Large intestine (tissue), 3 donors: ENCODE measurements around the gene UBR4. TPM values are rescaled to one million over a fixed set of nuclear protein-coding genes. Genes with fewer than 3 reads are reported as not detected.
A peak's percentile ranks its signal among the peaks of the same experiment; 100 is the strongest.

Experiments
- DNase-seq, 2 donors: peaks; one replicate each; pipeline versions ENCODE4 v3.0.0 to v3.0.0-alpha.2; 2013
- H3K27ac ChIP-seq: one replicate; pipeline ENCODE4 v1.5.1; 2013; ENCODE audit warnings: low read length
- H3K27me3 ChIP-seq: 2 replicates; pipeline ENCODE4 v1.6.1; 2013; ENCODE audit warnings: low read length; ENCODE audit not compliant: control insufficient read depth, insufficient read depth
- H3K36me3 ChIP-seq: 2 replicates; pipeline ENCODE4 v1.6.1; 2013; ENCODE audit warnings: low read length; ENCODE audit not compliant: control insufficient read depth, insufficient read depth
- H3K4me1 ChIP-seq: one replicate; pipeline ENCODE4 v1.6.1; 2013; ENCODE audit warnings: low read length; ENCODE audit not compliant: control insufficient read depth, insufficient read depth
- H3K4me3 ChIP-seq: one replicate; pipeline ENCODE4 v1.5.1; 2013; ENCODE audit warnings: low read length
- H3K9me3 ChIP-seq: one replicate; pipeline ENCODE4 v1.6.1; 2013; ENCODE audit warnings: mild to moderate bottlenecking, low read depth, low read length, moderate library complexity; ENCODE audit not compliant: control insufficient read depth
- WGBS: methylation state at CpG from one replicate; pipeline ENCODE4 v1.1.5; 2013; ENCODE audit warnings: low lambda C conversion rate; ENCODE audit not compliant: insufficient coverage; 5-methylcytosine and 5-hydroxymethylcytosine counted together
- polyA plus RNA-seq: library from polyadenylated mRNA; unstranded; fragments of 120-200 nt; gene quantifications from one replicate; pipeline ENCODE4 v1.2.1, GENCODE V29; 2013

The UBR4 gene
- polyA plus RNA-seq, 1 donor, result 98.1 TPM

GRCh38 chr1:19072285-19072981, 137.6 kb downstream of the UBR4 start:
- peaks cover 47% of the 10 kb centered on the region for H3K36me3 ChIP-seq
- no CpG with 5 or more reads among the region's 12 CpGs for WGBS
- H3K27me3 ChIP-seq, result peaks cover 9% of the 10 kb centered on the region
- H3K4me1 ChIP-seq, result no peaks in the 10 kb centered on the region
- H3K27ac ChIP-seq, result no peak overlapping the region
- DNase-seq, result no peak
- no peak overlapping the region for H3K4me3 ChIP-seq
- H3K9me3 ChIP-seq, result no peaks in the 10 kb centered on the region

GRCh38 chr1:19071674-19072281, 138.3 kb downstream of the UBR4 start:
- no peak overlapping the region for H3K27ac ChIP-seq
- H3K4me1 ChIP-seq, result peaks cover 3% of the 10 kb centered on the region
- peaks cover 13% of the 10 kb centered on the region for H3K27me3 ChIP-seq
- WGBS, result 100% methylated on average over 2 of the region's 15 CpGs
- H3K36me3 ChIP-seq, result peaks cover 41% of the 10 kb centered on the region
- no peak for DNase-seq
- H3K4me3 ChIP-seq, result no peak overlapping the region
- H3K9me3 ChIP-seq, result no peaks in the 10 kb centered on the region

DNA sequence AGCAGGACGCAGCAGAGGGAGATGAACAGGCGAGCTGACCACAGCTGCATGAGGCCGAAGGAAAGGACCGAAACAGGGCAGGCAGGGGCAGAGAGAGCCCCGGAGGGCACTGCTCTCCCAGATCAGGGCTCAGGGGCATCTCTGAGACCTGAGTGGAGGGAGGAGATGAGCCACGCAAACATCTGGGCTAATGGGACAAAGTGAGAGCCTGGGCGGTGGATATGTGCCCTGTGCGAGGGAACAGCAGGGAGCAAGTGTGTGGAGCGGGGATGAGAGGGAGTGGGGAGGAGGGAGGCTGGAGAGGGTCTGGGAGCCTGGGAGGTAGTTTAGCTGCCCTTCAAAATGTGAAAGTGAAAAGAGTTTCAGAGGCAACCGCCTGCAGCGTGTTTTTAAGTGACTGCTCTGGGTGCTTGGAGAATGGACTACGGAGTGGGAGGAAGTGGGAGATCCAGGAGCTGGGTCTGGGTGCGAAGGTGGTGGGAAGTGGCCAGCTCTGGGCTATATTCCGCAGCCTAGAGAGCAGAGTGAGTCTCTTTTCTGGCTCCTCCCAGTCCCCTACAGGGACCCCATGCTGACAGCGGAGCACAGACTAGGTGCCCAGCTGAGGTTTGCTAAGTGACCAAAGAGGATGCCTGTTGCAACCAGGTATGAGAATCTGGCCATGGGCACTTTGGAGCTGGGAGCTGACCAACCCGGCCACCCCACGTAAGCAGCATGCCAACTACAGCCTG, 139.0 kb downstream of the UBR4 start:
- Histone ChIP-seq H3K27me3 (peaks cover 13% of the 10 kb centered on the region), H3K4me1 (peaks cover 3% of the 10 kb centered on the region), H3K27ac (no peak overlapping the region), H3K4me3 (no peak overlapping the region), H3K36me3 (peaks cover 34% of the 10 kb centered on the region), H3K9me3 (no peaks in the 10 kb centered on the region)
- 84% methylated on average over 5 of the region's 17 CpGs for WGBS
- DNase-seq, result no peak

DNA sequence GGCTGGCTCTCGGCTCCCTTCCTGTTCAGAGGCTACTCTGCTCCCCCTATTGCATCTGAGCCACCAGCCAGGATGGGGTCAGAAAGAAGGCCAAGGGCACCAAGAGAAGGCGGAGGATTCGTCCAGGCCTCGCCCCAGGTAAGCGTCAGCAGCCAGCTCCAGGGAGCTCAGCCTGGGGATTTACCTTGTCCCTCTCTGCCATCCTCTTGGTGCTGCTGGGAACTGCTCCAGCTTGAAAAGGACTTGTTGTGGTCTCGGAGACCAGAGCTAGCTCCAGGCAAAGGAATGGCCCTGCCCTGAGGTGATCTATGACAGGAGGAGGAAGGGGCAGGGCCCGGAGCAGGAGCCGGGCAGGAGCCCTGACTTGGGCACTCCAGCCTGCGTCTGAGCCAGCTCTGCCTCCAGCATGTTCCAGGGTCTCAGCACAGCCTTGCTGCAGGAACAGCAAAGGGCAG, 139.8 kb downstream of the UBR4 start:
- Histone ChIP-seq H3K4me1 (peaks cover 7% of the 10 kb centered on the region), H3K4me3 (no peak overlapping the region), H3K27ac (no peak overlapping the region), H3K27me3 (peaks cover 13% of the 10 kb centered on the region), H3K36me3 (peaks cover 25% of the 10 kb centered on the region), H3K9me3 (no peaks in the 10 kb centered on the region)
- DNase-seq, result no peak
- no CpG with 5 or more reads among the region's 9 CpGs for WGBS

GRCh38 chr1:19068639-19069276, 141.3 kb downstream of the UBR4 start:
- WGBS, result no CpG with 5 or more reads among the region's 11 CpGs

DNA sequence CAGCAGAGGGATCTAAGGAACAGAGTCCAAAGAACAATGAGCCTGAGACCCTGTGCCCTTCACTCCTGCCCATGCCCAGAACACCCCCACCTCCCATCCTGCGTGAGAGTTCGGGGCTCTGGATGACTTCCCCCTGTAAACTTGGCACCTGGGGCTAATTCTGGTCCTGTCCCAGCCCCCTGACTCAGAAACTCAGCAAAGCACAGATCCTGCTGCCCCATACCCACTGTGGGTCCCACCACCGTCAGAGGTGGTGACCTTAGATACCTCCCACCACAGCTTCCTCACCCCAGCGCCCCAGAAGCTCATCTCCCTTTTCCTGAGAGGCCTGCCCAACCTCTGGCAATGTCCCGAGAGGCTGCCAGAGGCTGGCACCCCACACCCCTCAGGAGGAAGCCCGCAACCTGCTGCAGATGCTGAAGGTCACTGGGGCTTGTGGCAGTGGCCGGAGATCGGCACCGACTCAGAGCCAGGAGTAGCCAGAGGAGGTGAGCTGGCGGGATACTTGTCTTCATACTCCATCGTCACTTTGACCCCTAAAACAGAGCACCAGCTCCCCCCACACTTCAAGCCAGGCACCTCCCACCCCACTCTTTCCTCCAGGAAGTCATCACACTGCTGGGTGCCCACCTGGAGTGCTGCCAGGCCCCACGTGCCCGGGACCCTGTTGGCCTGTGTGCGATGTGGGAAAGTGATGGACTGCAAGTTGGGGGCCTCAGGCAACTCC, 142.0 kb downstream of the UBR4 start:
- no peaks in the 10 kb centered on the region for H3K9me3 ChIP-seq
- H3K4me1 ChIP-seq, result peaks cover 7% of the 10 kb centered on the region
- H3K27me3 ChIP-seq, result peaks cover 13% of the 10 kb centered on the region
- no peak overlapping the region for H3K4me3 ChIP-seq
- H3K36me3 ChIP-seq, result peaks cover 4% of the 10 kb centered on the region
- DNase-seq, result no peak
- no peak overlapping the region for H3K27ac ChIP-seq
- WGBS, result no CpG with 5 or more reads among the region's 14 CpGs

More at GRCh38 chr1:19068639-19069276, 141.3 kb downstream of the UBR4 start:
- Histone ChIP-seq H3K4me3 (no peak overlapping the region), H3K36me3 (peaks cover 11% of the 10 kb centered on the region), H3K27me3 (peaks cover 13% of the 10 kb centered on the region), H3K4me1 (peaks cover 7% of the 10 kb centered on the region), H3K27ac (no peak overlapping the region), H3K9me3 (no peaks in the 10 kb centered on the region)
- no peak for DNase-seq

DNA sequence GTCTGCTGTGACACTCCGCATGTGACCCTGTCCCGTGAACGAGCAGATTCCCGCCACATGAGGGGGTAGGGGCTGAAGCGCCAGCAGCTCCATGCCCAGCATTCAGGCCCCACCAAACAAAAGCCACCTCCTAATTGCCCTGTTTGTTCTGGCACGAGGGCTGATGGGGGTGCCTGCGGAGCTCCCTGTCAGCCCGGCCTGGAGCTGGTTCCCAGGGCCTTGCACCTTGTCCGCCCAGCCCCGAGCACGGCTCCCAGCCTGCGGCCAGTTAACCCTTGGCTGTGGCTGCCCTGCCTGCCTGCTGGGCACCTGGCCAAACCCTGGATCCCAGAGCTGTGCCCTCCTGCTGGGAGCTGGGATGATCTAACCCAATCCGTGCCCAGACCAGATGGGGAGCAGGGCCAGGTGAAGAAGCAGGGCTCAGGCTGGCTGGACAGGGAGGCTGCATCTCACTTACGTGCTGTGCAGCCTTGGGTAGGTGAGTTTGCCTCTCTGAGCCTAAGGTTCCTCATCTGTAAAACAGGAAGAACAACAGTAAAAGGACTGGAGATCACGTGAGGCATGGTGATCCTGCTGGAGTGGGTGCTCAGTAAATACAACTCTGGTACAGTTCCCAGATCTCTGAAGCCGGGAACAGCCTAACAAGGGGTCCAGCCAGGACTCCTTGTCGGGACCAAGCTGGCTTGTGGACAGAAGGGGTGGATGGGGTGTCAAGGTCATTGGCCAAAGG, 142.7 kb downstream of the UBR4 start:
- peak in 1 of 2 donors; percentile 24 for DNase-seq
- peaks cover 13% of the 10 kb centered on the region for H3K27me3 ChIP-seq
- H3K4me3 ChIP-seq, result no peak overlapping the region
- WGBS, result no CpG with 5 or more reads among the region's 17 CpGs
- H3K9me3 ChIP-seq, result no peaks in the 10 kb centered on the region
- H3K36me3 ChIP-seq, result no peaks in the 10 kb centered on the region
- H3K27ac ChIP-seq, result no peak overlapping the region
- H3K4me1 ChIP-seq, result peaks cover 7% of the 10 kb centered on the region

GRCh38 chr1:19066874-19067181, 143.2 kb downstream of the UBR4 start:
- Histone ChIP-seq H3K4me3 (no peak overlapping the region), H3K4me1 (peaks cover 7% of the 10 kb centered on the region), H3K27me3 (peaks cover 13% of the 10 kb centered on the region), H3K27ac (no peak overlapping the region), H3K36me3 (no peaks in the 10 kb centered on the region), H3K9me3 (no peaks in the 10 kb centered on the region)
- DNase-seq, result no peak
- WGBS, result no CpG with 5 or more reads among the region's 10 CpGs

DNA sequence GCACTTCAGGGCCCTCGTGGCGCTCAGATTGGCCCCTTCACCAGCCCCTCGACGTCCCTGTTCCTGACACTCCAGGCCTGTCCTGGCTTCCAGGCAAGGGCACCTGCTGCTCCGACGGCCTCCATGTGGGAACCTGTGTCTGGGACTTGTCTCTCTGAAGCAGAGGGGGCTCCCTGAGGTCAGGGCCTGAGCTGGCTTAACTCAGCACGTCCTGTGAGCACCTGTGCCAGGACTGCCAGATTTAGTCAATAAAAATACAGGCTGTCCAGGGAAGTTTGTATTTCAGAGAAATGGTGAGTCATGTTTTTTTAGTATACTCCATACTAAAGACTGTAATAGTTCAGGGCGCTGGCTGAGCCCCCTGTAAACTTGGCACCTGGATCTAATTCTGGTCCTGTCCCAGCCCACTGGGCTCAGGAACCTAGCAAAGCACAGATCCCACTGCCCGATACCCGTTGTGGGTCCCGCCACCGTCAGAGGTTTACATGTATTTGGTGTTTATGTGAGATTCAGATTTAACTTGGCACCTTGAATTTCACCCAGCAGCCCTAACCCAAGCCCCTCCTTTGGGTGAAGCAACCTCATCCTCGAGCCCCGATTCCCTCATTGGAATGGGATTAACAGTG, 143.7 kb downstream of the UBR4 start:
- peaks cover 13% of the 10 kb centered on the region for H3K27me3 ChIP-seq
- H3K36me3 ChIP-seq, result no peaks in the 10 kb centered on the region
- no peak for DNase-seq
- H3K4me3 ChIP-seq, result no peak overlapping the region
- H3K4me1 ChIP-seq, result peaks cover 7% of the 10 kb centered on the region
- no peak overlapping the region for H3K27ac ChIP-seq
- no peaks in the 10 kb centered on the region for H3K9me3 ChIP-seq
- WGBS, result no CpG with 5 or more reads among the region's 14 CpGs
